KMS-11 (cell line): ENCODE measurements around the gene EPC2.
A peak's percentile ranks its signal among the peaks of the same experiment; 100 is the strongest.
"Not testable (repeated sequence)": the region's sequence is repeated elsewhere in the genome, so short reads cannot be mapped to it uniquely, and the experiment has no call there.

ENCODE experiments used
- H2AFZ ChIP-seq: fragments of 200-600 bp; sonication (generic); 2 replicates; pipeline ENCODE4 v1.6.1; 2016; ENCODE audit warnings: antibody characterized with exemption, mixed run types, low read depth
- H3K27ac ChIP-seq: fragments of 200-600 bp; sonication (generic); 2 replicates; pipeline ENCODE4 v1.6.1; 2016; ENCODE audit warnings: mild to moderate bottlenecking, mixed run types
- H3K27me3 ChIP-seq: fragments of 200-600 bp; sonication (generic); 2 replicates; pipeline ENCODE4 v1.6.1; 2017; ENCODE audit warnings: mild to moderate bottlenecking, low read depth, mixed run types, moderate library complexity; ENCODE audit not compliant: insufficient read depth
- H3K36me3 ChIP-seq: fragments of 200-600 bp; sonication (generic); 2 replicates; pipeline ENCODE4 v1.6.1; 2017; ENCODE audit warnings: mild to moderate bottlenecking, mixed run types; ENCODE audit not compliant: insufficient read depth
- H3K4me1 ChIP-seq: fragments of 200-600 bp; sonication (generic); 2 replicates; pipeline ENCODE4 v1.6.1; 2016; ENCODE audit warnings: mild to moderate bottlenecking, low read depth, mixed run types; ENCODE audit not compliant: poor library complexity, severe bottlenecking
- H3K4me2 ChIP-seq: fragments of 200-600 bp; sonication (generic); 2 replicates; pipeline ENCODE4 v1.7.0; 2016; ENCODE audit warnings: mild to moderate bottlenecking, mixed run types
- H3K4me3 ChIP-seq: fragments of 200-600 bp; sonication (generic); IDR thresholded peaks from 2 replicates; pipeline ENCODE4 v1.6.1; 2017; ENCODE audit warnings: low read depth, low read length, mixed read lengths; ENCODE audit not compliant: insufficient read depth
- H3K79me2 ChIP-seq: fragments of 200-600 bp; sonication (generic); 2 replicates; pipeline ENCODE4 v1.6.1; 2016; ENCODE audit warnings: low read depth, mixed run types; ENCODE audit not compliant: insufficient read depth
- H3K9ac ChIP-seq: fragments of 200-600 bp; sonication (generic); 2 replicates; pipeline ENCODE4 v1.6.1; 2016; ENCODE audit warnings: mild to moderate bottlenecking, mixed run types
- H4K20me1 ChIP-seq: fragments of 200-600 bp; sonication (generic); 2 replicates; pipeline ENCODE4 v1.6.1; 2016; ENCODE audit warnings: mild to moderate bottlenecking, mixed run types; ENCODE audit not compliant: insufficient read depth
- CTCF ChIP-seq: fragments of 200-600 bp; sonication (generic); conservative IDR thresholded peaks from 2 replicates; pipeline ENCODE4 v1.6.1; 2017; ENCODE audit warnings: low read depth, mild to moderate bottlenecking, antibody characterized with exemption, low read length, moderate library complexity, mixed read lengths

Gene EPC2

DNA sequence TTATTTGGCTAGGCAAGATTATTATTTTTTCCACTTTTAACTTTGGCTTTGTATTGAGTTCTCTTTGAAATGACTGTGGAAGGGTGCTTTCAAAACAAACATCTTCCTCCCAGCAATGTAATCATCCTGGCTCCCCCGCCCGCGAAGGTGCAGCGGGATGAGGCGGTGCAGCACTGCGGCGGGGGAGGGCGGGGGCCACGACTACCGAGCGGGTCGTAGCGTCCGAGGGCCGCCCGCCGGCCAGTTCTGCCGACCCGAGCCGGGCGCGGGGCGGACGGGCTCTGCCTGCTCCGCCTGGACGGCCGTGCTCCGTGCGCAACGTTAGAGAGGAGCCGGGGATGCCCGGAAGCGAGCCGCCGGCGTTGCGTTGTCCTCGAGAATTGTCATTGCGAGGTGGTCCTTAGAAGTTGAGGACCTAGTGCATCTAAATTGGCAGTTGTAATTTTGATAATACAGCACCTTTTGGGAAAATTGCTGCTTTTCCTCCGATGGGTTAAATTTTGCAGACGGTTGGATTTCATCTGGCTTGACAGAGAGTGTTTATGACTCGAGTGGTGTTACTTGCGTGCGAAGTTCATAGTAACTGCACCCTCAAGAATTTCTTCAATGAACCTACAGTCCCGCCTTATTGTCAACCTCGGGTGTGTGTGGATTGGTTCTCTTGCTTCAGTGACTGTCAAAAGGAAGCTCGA, 1.1 kb downstream of the EPC2 start:
- Histone ChIP-seq H3K79me2 (peaks cover 52% of the 10 kb centered on the region), H3K36me3 (no peaks in the 10 kb centered on the region), H4K20me1 (peaks cover 15% of the 10 kb centered on the region), H3K4me3 (peak overlapping the region; percentile 84), H3K27me3 (0 out of 2 replicates have a peak, but pooled peaks cover 5% of the 10 kb centered on the region), H3K27ac (peak overlapping the region; percentile 80), H3K4me2 (peak overlapping the region; percentile 87), H3K9ac (peak overlapping the region; percentile 70), H2AFZ (peak overlapping the region; percentile 48), H3K4me1 (peaks cover 19% of the 10 kb centered on the region)
- TF ChIP-seq CTCF: no peak

DNA sequence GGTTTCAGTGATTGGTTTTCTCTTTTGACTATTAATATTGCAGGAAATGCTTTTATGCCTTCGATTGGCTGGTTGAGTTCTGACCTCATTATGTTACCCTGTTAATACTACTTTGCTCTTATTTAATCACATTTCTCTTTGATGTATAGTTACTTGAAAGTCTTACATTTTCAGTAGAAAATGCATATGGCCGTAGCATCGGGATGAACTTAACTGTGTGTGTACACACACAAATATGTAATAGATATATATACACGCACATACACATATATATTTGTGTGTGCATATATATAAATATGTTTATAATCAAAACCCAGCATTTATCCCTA, 1.6 kb downstream of the EPC2 start:
- H3K4me2 ChIP-seq: peak overlapping the region; percentile 87
- peaks cover 57% of the 10 kb centered on the region for H3K79me2 ChIP-seq
- H4K20me1 ChIP-seq: peaks cover 20% of the 10 kb centered on the region
- TF ChIP-seq CTCF: no peak
- H2AFZ ChIP-seq: peak overlapping the region; percentile 48; the same call in 1 of the 2 replicates
- H3K27ac ChIP-seq: peak overlapping the region; percentile 80
- no peaks in the 10 kb centered on the region for H3K36me3 ChIP-seq
- H3K9ac ChIP-seq: peak overlapping the region; percentile 70; the same call in 1 of the 2 replicates
- 0 out of 2 replicates have a peak, but pooled peaks cover 5% of the 10 kb centered on the region for H3K27me3 ChIP-seq
- H3K4me3 ChIP-seq: no peak overlapping the region
- peaks cover 20% of the 10 kb centered on the region for H3K4me1 ChIP-seq

- not testable (repeated sequence) for H2AFZ ChIP-seq, H3K36me3 ChIP-seq, H3K27ac ChIP-seq, H3K27me3 ChIP-seq, H3K4me2 ChIP-seq, H3K4me3 ChIP-seq, H3K9ac ChIP-seq
- peaks cover 73% of the 10 kb centered on the region for H3K79me2 ChIP-seq
- H4K20me1 ChIP-seq: peaks cover 34% of the 10 kb centered on the region
- peaks cover 35% of the 10 kb centered on the region for H3K4me1 ChIP-seq
These were observed 3.2 kb downstream of the EPC2 start for GRCh38 chr2:148647711-148648110.

- Histone ChIP-seq H3K79me2 (peaks cover 94% of the 10 kb centered on the region), H3K9ac (no peak overlapping the region), H3K36me3 (no peaks in the 10 kb centered on the region), H2AFZ (no peak overlapping the region), H3K4me1 (peaks cover 42% of the 10 kb centered on the region), H3K4me2 (no peak overlapping the region), H3K27ac (no peak overlapping the region), H3K27me3 (no peaks in the 10 kb centered on the region), H4K20me1 (peaks cover 42% of the 10 kb centered on the region), H3K4me3 (no peak overlapping the region)
- TF ChIP-seq CTCF: no peak
These were observed 5.4 kb downstream of the EPC2 start for GRCh38 chr2:148649936-148650335.

- Histone ChIP-seq H3K27ac (no peak overlapping the region), H3K79me2 (peaks cover 99% of the 10 kb centered on the region), H4K20me1 (peaks cover 42% of the 10 kb centered on the region), H3K36me3 (no peaks in the 10 kb centered on the region), H2AFZ (no peak overlapping the region), H3K4me2 (no peak overlapping the region), H3K4me3 (no peak overlapping the region), H3K4me1 (peaks cover 42% of the 10 kb centered on the region), H3K27me3 (no peaks in the 10 kb centered on the region), H3K9ac (no peak overlapping the region)
- no peak for TF ChIP-seq CTCF
These were observed 6.3 kb downstream of the EPC2 start for GRCh38 chr2:148650881-148651280.
